Keratinocyte (primary cell): ENCODE results near the gene STPG4. TPM values are rescaled to one million over a fixed set of nuclear protein-coding genes. Genes with fewer than 3 reads are reported as not detected.

Experiments
- DNase-seq: peaks from one replicate; pipeline ENCODE4 v3.0.0-alpha.2; 2011; ENCODE audit warnings: low read depth, missing footprints, low spot score
- FAIRE-seq: peaks from 2 replicates; lab custom pipeline; 2011; peaks lifted over from hg19 to GRCh38; lab: Jason Lieb, UNC
- H2AFZ ChIP-seq: 2 replicates; pipeline ENCODE4 v1.6.0; 2012; ENCODE audit warnings: low read length, control low read depth, inconsistent platforms; ENCODE audit not compliant: control insufficient read depth
- H3K27ac ChIP-seq: 2 replicates; pipeline ENCODE4 v1.5.1; 2011; ENCODE audit warnings: low read length; ENCODE audit not compliant: control insufficient read depth, insufficient read depth
- H3K27me3 ChIP-seq: 3 replicates; pipeline ENCODE4 v1.6.0; 2011; ENCODE audit warnings: low read length; ENCODE audit not compliant: control insufficient read depth, insufficient read depth; ENCODE audit errors: extremely low read depth
- H3K36me3 ChIP-seq, 2 experiments: 2 replicates in 1 of 2; 3 replicates in 1 of 2; pipeline ENCODE4 v1.5.1; 2011; ENCODE audit warnings: low read length in 2 of 2, mild to moderate bottlenecking in 1 of 2; ENCODE audit not compliant: control insufficient read depth in 2 of 2, insufficient read depth in 2 of 2; ENCODE audit errors: extremely low read depth in 1 of 2
- H3K4me1 ChIP-seq: 3 replicates; pipeline ENCODE4 v1.5.1; 2011; ENCODE audit warnings: low read length; ENCODE audit not compliant: control insufficient read depth, insufficient read depth; ENCODE audit errors: extremely low read depth
- H3K4me2 ChIP-seq: 3 replicates; pipeline ENCODE4 v1.6.0; 2011; ENCODE audit warnings: low read depth, low read length; ENCODE audit not compliant: control insufficient read depth, insufficient read depth; ENCODE audit errors: extremely low read depth
- H3K4me3 ChIP-seq, 3 experiments: fragments of 200-600 bp in 1 of 3; sonication (generic) in 1 of 3; 2 replicates in 2 of 3; 3 replicates in 1 of 3; pipeline ENCODE4 v1.5.1; 2011 to 2016; ENCODE audit warnings: low read length in 3 of 3, mild to moderate bottlenecking in 3 of 3, control low read depth in 2 of 3, inconsistent platforms in 1 of 3, low read depth in 1 of 3, mixed read lengths in 1 of 3, mixed run types in 1 of 3, moderate library complexity in 1 of 3; ENCODE audit not compliant: control insufficient read depth in 2 of 3, insufficient read depth in 2 of 3; ENCODE audit errors: extremely low read depth in 1 of 3
- H3K79me2 ChIP-seq: 2 replicates; pipeline ENCODE4 v1.6.0; 2012; ENCODE audit warnings: low read length; ENCODE audit not compliant: control insufficient read depth, insufficient read depth
- H3K9ac ChIP-seq: 3 replicates; pipeline ENCODE4 v1.6.0; 2011; ENCODE audit warnings: low read length; ENCODE audit not compliant: control insufficient read depth, insufficient read depth; ENCODE audit errors: extremely low read depth
- H3K9me1 ChIP-seq: 3 replicates; pipeline ENCODE4 v1.6.0; 2011; ENCODE audit warnings: low read length; ENCODE audit not compliant: control insufficient read depth, insufficient read depth; ENCODE audit errors: extremely low read depth
- H3K9me3 ChIP-seq: 2 replicates; pipeline ENCODE4 v1.5.1; 2012; ENCODE audit warnings: low read depth, low read length; ENCODE audit not compliant: control insufficient read depth
- H4K20me1 ChIP-seq: 3 replicates; pipeline ENCODE4 v1.6.0; 2011; ENCODE audit warnings: low read length; ENCODE audit not compliant: control insufficient read depth, insufficient read depth; ENCODE audit errors: extremely low read depth
- EZH2 ChIP-seq: IDR thresholded peaks from one replicate; pipeline ENCODE4 v1.6.1; 2012; ENCODE audit warnings: inconsistent platforms, mild to moderate bottlenecking, low read length, moderate library complexity
- dilution Hi-C: fragments of 300-500 bp; cut with MboI; formaldehyde crosslinking; loops from one replicate; pipeline ENCODE4 v1.7.0; 2020; ENCODE audit warnings: low sequenced_read_pairs; ENCODE audit not compliant: extremely low pct_ligation_motif_present
- polyA plus RNA-seq, 5 experiments: library from polyadenylated mRNA; depleted of rRNA in 3 of 5; stranded (reverse) in 3 of 5; stranded (forward) in 1 of 5; unstranded in 1 of 5; fragments of >200 nt; gene quantifications; 1 replicate in 1 of 5; 2 replicates in 3 of 5; 3 replicates in 1 of 5; pipeline versions ENCODE4 v1.2.1 to v1.2.3, GENCODE V29; 2011 to 2012; ENCODE audit warnings: missing spikeins in 2 of 5, low read depth in 1 of 5, low replicate concordance in 1 of 5
- TF ChIP-seq, protein P1 (sequence below), 3 experiments: IDR thresholded peaks in 1 of 3; conservative IDR thresholded peaks in 1 of 3; optimal IDR thresholded peaks in 1 of 3; 2 replicates in 2 of 3; 3 replicates in 1 of 3; pipeline versions ENCODE3 to v1.5.1; 2011; ENCODE audit warnings: low read length in 3 of 3, mild to moderate bottlenecking in 3 of 3, moderate library complexity in 2 of 3, control low read depth in 1 of 3, inconsistent platforms in 1 of 3; ENCODE audit not compliant: insufficient read depth in 2 of 3; ENCODE audit errors: extremely low read depth in 1 of 3

STPG4 gene
- polyA plus RNA-seq, 1 donor (not counting 4 experiments of a cell fraction or from before 2014, with no cell fraction given): 0.26 TPM

- peaks cover under 1% of the 10 kb centered on the region for H3K4me1 ChIP-seq
- no peaks in the 10 kb centered on the region for H3K36me3 ChIP-seq
- no peak for FAIRE-seq
- DNase-seq: no peak
- H3K27ac ChIP-seq: no peak overlapping the region
- TF ChIP-seq, protein P1, sequence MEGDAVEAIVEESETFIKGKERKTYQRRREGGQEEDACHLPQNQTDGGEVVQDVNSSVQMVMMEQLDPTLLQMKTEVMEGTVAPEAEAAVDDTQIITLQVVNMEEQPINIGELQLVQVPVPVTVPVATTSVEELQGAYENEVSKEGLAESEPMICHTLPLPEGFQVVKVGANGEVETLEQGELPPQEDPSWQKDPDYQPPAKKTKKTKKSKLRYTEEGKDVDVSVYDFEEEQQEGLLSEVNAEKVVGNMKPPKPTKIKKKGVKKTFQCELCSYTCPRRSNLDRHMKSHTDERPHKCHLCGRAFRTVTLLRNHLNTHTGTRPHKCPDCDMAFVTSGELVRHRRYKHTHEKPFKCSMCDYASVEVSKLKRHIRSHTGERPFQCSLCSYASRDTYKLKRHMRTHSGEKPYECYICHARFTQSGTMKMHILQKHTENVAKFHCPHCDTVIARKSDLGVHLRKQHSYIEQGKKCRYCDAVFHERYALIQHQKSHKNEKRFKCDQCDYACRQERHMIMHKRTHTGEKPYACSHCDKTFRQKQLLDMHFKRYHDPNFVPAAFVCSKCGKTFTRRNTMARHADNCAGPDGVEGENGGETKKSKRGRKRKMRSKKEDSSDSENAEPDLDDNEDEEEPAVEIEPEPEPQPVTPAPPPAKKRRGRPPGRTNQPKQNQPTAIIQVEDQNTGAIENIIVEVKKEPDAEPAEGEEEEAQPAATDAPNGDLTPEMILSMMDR (optimal IDR thresholded peaks at IDR 0.05 in 1 of 3, IDR thresholded peaks at IDR 0.05 in 1 of 3, conservative IDR thresholded peaks at IDR 0.05 in 1 of 3; ENCODE audit: extremely low read depth in 1 of 3, insufficient read depth in 2 of 3, low read length in 3 of 3): no peak
- TF ChIP-seq EZH2: no peak
- H2AFZ ChIP-seq: no peak overlapping the region
- no peaks in the 10 kb centered on the region for H3K9me3 ChIP-seq
- no peak overlapping the region for H3K4me3 ChIP-seq
- H3K27me3 ChIP-seq: no peaks in the 10 kb centered on the region
- no peaks in the 10 kb centered on the region for H3K79me2 ChIP-seq
- no peaks in the 10 kb centered on the region for H3K9me1 ChIP-seq
- H3K9ac ChIP-seq: no peak overlapping the region
- H3K4me2 ChIP-seq: no peak overlapping the region
- dilution Hi-C loops: no loop called here
- H4K20me1 ChIP-seq: no peaks in the 10 kb centered on the region
Measured at GRCh38 chr2:47112665-47113435, 42.3 kb downstream of the STPG4 start.

GRCh38 chr2:47109680-47110079 is 45.4 kb downstream of the STPG4 start:
- Histone ChIP-seq H3K9me3 (no peaks in the 10 kb centered on the region), H3K4me3 (no peak overlapping the region), H3K4me1 (no peaks in the 10 kb centered on the region), H3K9ac (no peak overlapping the region), H3K79me2 (no peaks in the 10 kb centered on the region), H3K9me1 (no peaks in the 10 kb centered on the region), H4K20me1 (no peaks in the 10 kb centered on the region), H3K27me3 (no peaks in the 10 kb centered on the region), H2AFZ (no peak overlapping the region), H3K27ac (no peak overlapping the region), H3K4me2 (no peak overlapping the region), H3K36me3 (no peaks in the 10 kb centered on the region)
- TF ChIP-seq, protein P1 (optimal IDR thresholded peaks at IDR 0.05 in 1 of 3, IDR thresholded peaks at IDR 0.05 in 1 of 3, conservative IDR thresholded peaks at IDR 0.05 in 1 of 3; ENCODE audit: extremely low read depth in 1 of 3, insufficient read depth in 2 of 3, low read length in 3 of 3): no peak
- no peak for TF ChIP-seq EZH2
- FAIRE-seq (no peak), DNase-seq (no peak)
- dilution Hi-C loops: no loop called here
